IMR-90 (cell line): ENCODE measurements around the gene BEGAIN. TPM values are rescaled to one million over a fixed set of nuclear protein-coding genes. Genes with fewer than 3 reads are reported as not detected.

Experiments used
- ATAC-seq: fragments of 200-7000 bp; cut with Tn5 transposase; 2 replicates; pipeline ENCODE4 v1.9.1; 2020; ENCODE audit warnings: low read depth, mild to moderate bottlenecking, moderate library complexity
- BruUV-seq: library from RNA; stranded (reverse); fragments of 400-500 nt; replicated peaks from 2 replicates; lab custom pipeline; 2021; lab: Mats Ljungman, UMichigan
- CTCF ChIA-PET: fragments of 300-600 bp; formaldehyde crosslinking; extraction: SDS; loops from one replicate; lab custom pipeline; 2021; ENCODE audit warnings: antibody characterized with exemption; lab: Yijun Ruan, JAX
- POLR2A ChIA-PET: fragments of 300-600 bp; sonication (Branson Sonifier 250); formaldehyde crosslinking; loops from one replicate; lab custom pipeline; 2022; ENCODE audit warnings: antibody characterized with exemption; ENCODE audit not compliant: unreplicated experiment; lab: Charles Lee
- DNase-seq: peaks from one replicate; pipeline ENCODE4 v3.0.0; 2013
- H2AFZ ChIP-seq: replicated peaks from 2 replicates; pipeline ENCODE3; 2013; ENCODE audit warnings: low read length, mild to moderate bottlenecking; ENCODE audit not compliant: poor library complexity
- H2AK5ac ChIP-seq: 2 replicates; pipeline ENCODE4 v1.6.1; 2013; ENCODE audit warnings: low read depth, low read length, inconsistent platforms
- H2AK9ac ChIP-seq: replicated peaks from 2 replicates; pipeline ENCODE3; 2013; ENCODE audit warnings: mild to moderate bottlenecking, low read depth, low read length, moderate library complexity; ENCODE audit not compliant: poor library complexity
- H2BK120ac ChIP-seq: 2 replicates; pipeline ENCODE4 v1.6.1; 2013; ENCODE audit warnings: low read depth, low read length, inconsistent platforms
- H2BK15ac ChIP-seq: 3 replicates; pipeline ENCODE4 v1.6.1; 2013; ENCODE audit warnings: low read depth, low read length, inconsistent platforms
- H2BK20ac ChIP-seq: 2 replicates; pipeline ENCODE4 v1.6.1; 2013; ENCODE audit warnings: low read depth, mild to moderate bottlenecking, inconsistent platforms, low read length, moderate library complexity
- H2BK5ac ChIP-seq: 2 replicates; pipeline ENCODE4 v1.6.1; 2013; ENCODE audit warnings: mild to moderate bottlenecking, low read depth, low read length, inconsistent platforms; ENCODE audit not compliant: poor library complexity, severe bottlenecking
- H3K14ac ChIP-seq: replicated peaks from 2 replicates; pipeline ENCODE4 v1.6.1; 2013; ENCODE audit warnings: low read depth, low read length, inconsistent platforms
- H3K18ac ChIP-seq: 2 replicates; pipeline ENCODE4 v1.6.1; 2013; ENCODE audit warnings: low read depth, low read length, control low read depth
- H3K23ac ChIP-seq: 2 replicates; pipeline ENCODE4 v1.6.1; 2013; ENCODE audit warnings: low read depth, low read length, inconsistent platforms
- H3K27ac ChIP-seq: 2 replicates; pipeline ENCODE4 v1.5.1; 2013; ENCODE audit warnings: mild to moderate bottlenecking, control low read depth, low read length; ENCODE audit not compliant: insufficient read depth
- H3K27me3 ChIP-seq: 2 replicates; pipeline ENCODE4 v1.6.1; 2013; ENCODE audit warnings: low read length; ENCODE audit not compliant: control insufficient read depth, insufficient read depth
- H3K36me3 ChIP-seq: 2 replicates; pipeline ENCODE4 v1.6.1; 2013; ENCODE audit warnings: low read length, mixed read lengths; ENCODE audit not compliant: control insufficient read depth, insufficient read depth
- H3K4ac ChIP-seq: 2 replicates; pipeline ENCODE4 v1.6.1; 2013; ENCODE audit warnings: low read depth, low read length, inconsistent platforms
- H3K4me1 ChIP-seq: 2 replicates; pipeline ENCODE4 v1.6.1; 2013; ENCODE audit warnings: low read length, mixed read lengths; ENCODE audit not compliant: control insufficient read depth, insufficient read depth
- H3K4me2 ChIP-seq: 2 replicates; pipeline ENCODE4 v1.6.1; 2013; ENCODE audit warnings: low read depth, mild to moderate bottlenecking, control low read depth, low read length, moderate library complexity
- H3K4me3 ChIP-seq: 2 replicates; pipeline ENCODE4 v1.5.1; 2013; ENCODE audit warnings: low read depth, mild to moderate bottlenecking, control low read depth, low read length, moderate library complexity; ENCODE audit not compliant: insufficient read depth
- H3K56ac ChIP-seq: 2 replicates; pipeline ENCODE4 v1.6.1; 2013; ENCODE audit warnings: low read length, inconsistent platforms; ENCODE audit not compliant: insufficient read depth; ENCODE audit errors: extremely low read depth
- H3K79me1 ChIP-seq, 2 experiments: 2 replicates each; pipeline ENCODE4 v1.6.1; 2013; ENCODE audit warnings: low read length in 2 of 2, inconsistent platforms in 1 of 2, low read depth in 1 of 2
- H3K9ac ChIP-seq: 2 replicates; pipeline ENCODE4 v1.6.1; 2013; ENCODE audit warnings: low read depth, low read length, control low read depth
- H3K9me1 ChIP-seq: 2 replicates; pipeline ENCODE4 v1.6.1; 2013; ENCODE audit warnings: low read length, inconsistent platforms; ENCODE audit not compliant: insufficient read depth
- H3K9me3 ChIP-seq: 2 replicates; pipeline ENCODE4 v1.6.1; 2013; ENCODE audit warnings: low read length; ENCODE audit not compliant: control insufficient read depth, insufficient read depth
- H4K20me1 ChIP-seq: 2 replicates; pipeline ENCODE4 v1.6.1; 2013; ENCODE audit warnings: low read length, inconsistent platforms; ENCODE audit not compliant: insufficient read depth
- H4K5ac ChIP-seq: 2 replicates; pipeline ENCODE4 v1.6.1; 2013; ENCODE audit warnings: mild to moderate bottlenecking, low read depth, low read length, control low read depth
- H4K8ac ChIP-seq, 2 experiments: 2 replicates each; pipeline ENCODE4 v1.6.1; 2013; ENCODE audit warnings: low read depth in 2 of 2, low read length in 2 of 2, control low read depth in 1 of 2, inconsistent platforms in 1 of 2
- H4K91ac ChIP-seq: 2 replicates; pipeline ENCODE4 v1.6.1; 2013; ENCODE audit warnings: low read depth, low read length, inconsistent platforms; ENCODE audit not compliant: insufficient read depth
- BHLHE40 ChIP-seq: fragments of 150-350 bp; IDR thresholded peaks from 2 replicates; pipeline ENCODE4 v1.6.1; 2016; ENCODE audit warnings: mild to moderate bottlenecking, low read depth, low read length
- CEBPB ChIP-seq: IDR thresholded peaks from 2 replicates; pipeline ENCODE4 v1.6.1; 2012; ENCODE audit warnings: low read depth, low read length, improper control_type of control experiment
- CHD1 ChIP-seq: IDR thresholded peaks from 2 replicates; pipeline ENCODE4 v1.6.1; 2012; ENCODE audit warnings: low read depth, low read length, improper control_type of control experiment
- FOS ChIP-seq: fragments of 150-350 bp; IDR thresholded peaks from 2 replicates; pipeline ENCODE4 v1.6.1; 2016; ENCODE audit warnings: low read depth, low read length
- MAFK ChIP-seq: IDR thresholded peaks from 2 replicates; pipeline ENCODE4 v1.6.1; 2012; ENCODE audit warnings: low read depth, low read length, improper control_type of control experiment
- MAZ ChIP-seq: IDR thresholded peaks from 2 replicates; pipeline ENCODE4 v1.6.1; 2012; ENCODE audit warnings: low read depth, mild to moderate bottlenecking, low read length, improper control_type of control experiment, moderate library complexity, borderline replicate concordance
- MXI1 ChIP-seq: IDR thresholded peaks from 2 replicates; pipeline ENCODE4 v1.6.1; 2012; ENCODE audit warnings: low read depth, mild to moderate bottlenecking, low read length, moderate library complexity, borderline replicate concordance
- NFE2L2 ChIP-seq: fragments of 150-350 bp; IDR thresholded peaks from 2 replicates; pipeline ENCODE4 v1.6.1; 2016; ENCODE audit warnings: low read depth, mild to moderate bottlenecking, low read length
- POLR2A ChIP-seq: IDR thresholded peaks from 2 replicates; pipeline ENCODE4 v1.6.1; 2012; ENCODE audit warnings: mild to moderate bottlenecking, low read depth, low read length
- RAD21 ChIP-seq: IDR thresholded peaks from 2 replicates; pipeline ENCODE4 v1.6.1; 2012; ENCODE audit warnings: low read length, improper control_type of control experiment
- RCOR1 ChIP-seq: IDR thresholded peaks from 2 replicates; pipeline ENCODE4 v1.6.1; 2012; ENCODE audit warnings: mild to moderate bottlenecking, low read length, improper control_type of control experiment; ENCODE audit not compliant: insufficient replicate concordance
- RFX5 ChIP-seq: IDR thresholded peaks from 2 replicates; pipeline ENCODE4 v1.8.0; 2012; ENCODE audit warnings: low read depth, mild to moderate bottlenecking, low read length, moderate library complexity
- SMC3 ChIP-seq: fragments of 150-350 bp; IDR thresholded peaks from 2 replicates; pipeline ENCODE4 v1.6.1; 2016; ENCODE audit warnings: low read depth, mild to moderate bottlenecking, antibody characterized with exemption, low read length, moderate library complexity
- WGBS, 2 experiments: methylation state at CpG; one replicate each; pipeline versions ENCODE4 v1.1.5 to v1.1.7; 2013; ENCODE audit warnings: missing lambda C conversion rate in 2 of 2; ENCODE audit not compliant: insufficient read length in 1 of 2; ENCODE audit errors: extremely low coverage in 2 of 2; 5-methylcytosine and 5-hydroxymethylcytosine counted together
- dilution Hi-C: fragments of 300-500 bp; cut with HindIII; formaldehyde crosslinking; loops from one replicate; pipeline ENCODE4 v1.14.3; 2018; ENCODE audit warnings: low sequenced_read_pairs; ENCODE audit not compliant: unreplicated experiment
- in situ Hi-C: fragments of 300-500 bp; cut with MboI; formaldehyde crosslinking; loops from 3 replicates; pipeline ENCODE4 v1.14.3; 2019; ENCODE audit warnings: low sequenced_read_pairs, inconsistent platforms, mixed read lengths
- intact Hi-C: fragments of 100-400 bp; cut with micrococcal nuclease; formaldehyde crosslinking; loops from 2 replicates; pipeline ENCODE4 v1.10.0; 2022
- polyA plus RNA-seq, 3 experiments: library from polyadenylated mRNA; depleted of rRNA; stranded (reverse); fragments of >200 nt; gene quantifications; 2 replicates each; pipeline ENCODE4 v1.2.3, GENCODE V29; 2012; ENCODE audit warnings: low replicate concordance in 1 of 3
- total RNA-seq: library from RNA; depleted of rRNA; stranded (reverse); fragments of >200 nt; gene quantifications from 2 replicates; pipeline ENCODE4 v1.2.3, GENCODE V29; 2012
- TF ChIP-seq, protein P1 (sequence below): conservative IDR thresholded peaks from 2 replicates; pipeline ENCODE4 v1.5.1; 2012; ENCODE audit warnings: mild to moderate bottlenecking, low read depth, low read length, improper control_type of control experiment
- TF ChIP-seq, protein P2 (sequence below): fragments of 150-350 bp; IDR thresholded peaks from 2 replicates; pipeline ENCODE4 v1.6.1; 2017; ENCODE audit warnings: mild to moderate bottlenecking, antibody characterized with exemption, low read length, low read depth
- TF ChIP-seq, protein P3 (sequence below): fragments of 150-350 bp; IDR thresholded peaks from 2 replicates; pipeline ENCODE4 v1.6.1; 2016; ENCODE audit warnings: low read depth, mild to moderate bottlenecking, low read length, moderate library complexity, borderline replicate concordance

The BEGAIN gene
- total and polyA plus RNA-seq, 2 of the 4 experiments (the other 2 are of a cell fraction): 0.18 to 0.99 TPM

DNA sequence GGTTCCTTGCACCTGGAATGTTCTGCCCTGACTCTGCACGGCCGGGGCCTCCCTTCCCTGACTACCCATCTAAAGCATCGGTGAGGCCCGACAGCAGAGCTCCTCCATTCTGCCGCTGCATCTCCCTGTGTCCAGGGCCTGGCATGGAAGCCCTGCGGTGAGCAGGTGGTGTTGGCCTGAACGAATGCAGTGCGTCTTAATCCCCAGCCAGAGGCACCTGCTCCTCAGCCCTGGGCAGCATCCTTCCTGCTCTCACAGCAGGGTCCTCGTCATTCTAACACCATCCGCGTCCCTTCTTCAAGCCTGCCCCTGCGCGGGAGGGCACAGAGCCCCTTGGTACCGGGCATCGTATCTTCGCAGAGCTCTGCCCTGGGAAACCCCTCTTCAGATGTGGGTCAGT is 15.4 kb downstream of the BEGAIN start:
- H2BK120ac ChIP-seq: no peak overlapping the region
- H3K9ac ChIP-seq: no peak overlapping the region
- peaks cover 82% of the 10 kb centered on the region for H3K27me3 ChIP-seq
- H4K8ac ChIP-seq: no peak overlapping the region
- no peak overlapping the region for H3K56ac ChIP-seq
- no peak overlapping the region for H2AK5ac ChIP-seq
- H3K27ac ChIP-seq: no peak overlapping the region
- H3K36me3 ChIP-seq: no peaks in the 10 kb centered on the region
- no TSS peak for BruUV-seq
- no peaks in the 10 kb centered on the region for H3K79me1 ChIP-seq
- 80% methylated on average over 7 of the region's 16 CpGs; no CpG with 5 or more reads in 1 of the 2 experiments for WGBS, 2 experiments
- H2AK9ac ChIP-seq: no peak overlapping the region
- no peak overlapping the region for H2BK20ac ChIP-seq
- no peak overlapping the region for H3K18ac ChIP-seq
- CTCF ChIA-PET: no interaction called here
- no peak overlapping the region for H2AFZ ChIP-seq
- intact Hi-C loops (no loop called here), dilution Hi-C loops (no loop called here), in situ Hi-C loops (no loop called here)
- H3K23ac ChIP-seq: no peak overlapping the region
- H4K91ac ChIP-seq: no peak overlapping the region
- no peak overlapping the region for H3K14ac ChIP-seq
- ATAC-seq: no peak
- H4K20me1 ChIP-seq: no peaks in the 10 kb centered on the region
- DNase-seq: no peak
- H3K9me3 ChIP-seq: no peaks in the 10 kb centered on the region
- peaks cover 3% of the 10 kb centered on the region; the same call in 1 of the 2 replicates for H3K4me1 ChIP-seq
- no peak overlapping the region for H3K4me2 ChIP-seq
- no peak for TF ChIP-seq POLR2A
- TF ChIP-seq, protein P1, sequence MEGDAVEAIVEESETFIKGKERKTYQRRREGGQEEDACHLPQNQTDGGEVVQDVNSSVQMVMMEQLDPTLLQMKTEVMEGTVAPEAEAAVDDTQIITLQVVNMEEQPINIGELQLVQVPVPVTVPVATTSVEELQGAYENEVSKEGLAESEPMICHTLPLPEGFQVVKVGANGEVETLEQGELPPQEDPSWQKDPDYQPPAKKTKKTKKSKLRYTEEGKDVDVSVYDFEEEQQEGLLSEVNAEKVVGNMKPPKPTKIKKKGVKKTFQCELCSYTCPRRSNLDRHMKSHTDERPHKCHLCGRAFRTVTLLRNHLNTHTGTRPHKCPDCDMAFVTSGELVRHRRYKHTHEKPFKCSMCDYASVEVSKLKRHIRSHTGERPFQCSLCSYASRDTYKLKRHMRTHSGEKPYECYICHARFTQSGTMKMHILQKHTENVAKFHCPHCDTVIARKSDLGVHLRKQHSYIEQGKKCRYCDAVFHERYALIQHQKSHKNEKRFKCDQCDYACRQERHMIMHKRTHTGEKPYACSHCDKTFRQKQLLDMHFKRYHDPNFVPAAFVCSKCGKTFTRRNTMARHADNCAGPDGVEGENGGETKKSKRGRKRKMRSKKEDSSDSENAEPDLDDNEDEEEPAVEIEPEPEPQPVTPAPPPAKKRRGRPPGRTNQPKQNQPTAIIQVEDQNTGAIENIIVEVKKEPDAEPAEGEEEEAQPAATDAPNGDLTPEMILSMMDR: no peak
- no peak for TF ChIP-seq CEBPB
- no peak for TF ChIP-seq RCOR1
- TF ChIP-seq, protein P2, sequence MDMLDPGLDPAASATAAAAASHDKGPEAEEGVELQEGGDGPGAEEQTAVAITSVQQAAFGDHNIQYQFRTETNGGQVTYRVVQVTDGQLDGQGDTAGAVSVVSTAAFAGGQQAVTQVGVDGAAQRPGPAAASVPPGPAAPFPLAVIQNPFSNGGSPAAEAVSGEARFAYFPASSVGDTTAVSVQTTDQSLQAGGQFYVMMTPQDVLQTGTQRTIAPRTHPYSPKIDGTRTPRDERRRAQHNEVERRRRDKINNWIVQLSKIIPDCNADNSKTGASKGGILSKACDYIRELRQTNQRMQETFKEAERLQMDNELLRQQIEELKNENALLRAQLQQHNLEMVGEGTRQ: no peak
- TF ChIP-seq RFX5: no peak
- TF ChIP-seq MAZ: no peak
- TF ChIP-seq MAFK: no peak
- no peak for TF ChIP-seq MXI1
- TF ChIP-seq RAD21: no peak
- no peak for TF ChIP-seq NFE2L2
- TF ChIP-seq FOS: no peak
- no peak for TF ChIP-seq SMC3
- TF ChIP-seq, protein P3, sequence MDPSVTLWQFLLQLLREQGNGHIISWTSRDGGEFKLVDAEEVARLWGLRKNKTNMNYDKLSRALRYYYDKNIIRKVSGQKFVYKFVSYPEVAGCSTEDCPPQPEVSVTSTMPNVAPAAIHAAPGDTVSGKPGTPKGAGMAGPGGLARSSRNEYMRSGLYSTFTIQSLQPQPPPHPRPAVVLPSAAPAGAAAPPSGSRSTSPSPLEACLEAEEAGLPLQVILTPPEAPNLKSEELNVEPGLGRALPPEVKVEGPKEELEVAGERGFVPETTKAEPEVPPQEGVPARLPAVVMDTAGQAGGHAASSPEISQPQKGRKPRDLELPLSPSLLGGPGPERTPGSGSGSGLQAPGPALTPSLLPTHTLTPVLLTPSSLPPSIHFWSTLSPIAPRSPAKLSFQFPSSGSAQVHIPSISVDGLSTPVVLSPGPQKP: no peak
- TF ChIP-seq CHD1: no peak
- TF ChIP-seq BHLHE40: no peak
- POLR2A ChIA-PET: no interaction called here
- no peaks in the 10 kb centered on the region for H3K9me1 ChIP-seq
- H4K5ac ChIP-seq: no peak overlapping the region
- no peak overlapping the region for H3K4me3 ChIP-seq
- H2BK15ac ChIP-seq: no peak overlapping the region
- no peak overlapping the region for H3K4ac ChIP-seq
- H2BK5ac ChIP-seq: no peak overlapping the region
